Muscle layer of colon (tissue), 2 donors: ENCODE data around the gene MRPL21.
A peak's percentile ranks its signal among the peaks of the same experiment; 100 is the strongest.

Experiments
- H3K27ac ChIP-seq: one replicate; pipeline ENCODE4 v1.7.0; 2013; ENCODE audit warnings: low read depth, mild to moderate bottlenecking, low read length, moderate library complexity
- H3K27me3 ChIP-seq, 2 donors: one replicate each; pipeline ENCODE4 v1.7.0; 2013; ENCODE audit warnings: low read length in 2 of 2, mild to moderate bottlenecking in 2 of 2; ENCODE audit not compliant: insufficient read depth in 2 of 2, control insufficient read depth in 1 of 2
- H3K36me3 ChIP-seq: one replicate; pipeline ENCODE4 v1.7.0; 2013; ENCODE audit warnings: mild to moderate bottlenecking, low read length; ENCODE audit not compliant: insufficient read depth
- H3K4me1 ChIP-seq: one replicate; pipeline ENCODE4 v1.7.0; 2013; ENCODE audit warnings: mild to moderate bottlenecking, low read length; ENCODE audit not compliant: insufficient read depth
- H3K4me3 ChIP-seq, 2 donors: one replicate each; pipeline ENCODE4 v1.7.0; 2013; ENCODE audit warnings: low read length in 2 of 2, low read depth in 1 of 2, mild to moderate bottlenecking in 1 of 2, moderate library complexity in 1 of 2
- H3K9ac ChIP-seq: one replicate; pipeline ENCODE4 v1.7.0; 2013; ENCODE audit warnings: low read length
- H3K9me3 ChIP-seq: one replicate; pipeline ENCODE4 v1.7.0; 2013; ENCODE audit warnings: mild to moderate bottlenecking, low read length
- donor health status: abdominal sarcoma.
- donor health status: Adenocarcinoma of cecum.

Gene MRPL21

GRCh38 chr11:68903288-68904247, at the start of gene MRPL21, which contains the start of gene IGHMBP2:
TSS of gene MRPL21 (minus strand) at chr11:68903832. CDS start at chr11:68903810, 22 bp downstream.
TSS of gene IGHMBP2 (plus strand) at chr11:68903891. CDS start at chr11:68903953, 62 bp downstream.
- H3K36me3 ChIP-seq: peaks cover 26% of the 10 kb centered on the region

GRCh38 chr11:68950762-68951161, 47.1 kb upstream of the MRPL21 start:
- Histone ChIP-seq H3K4me3 (no peak overlapping the region), H3K9me3 (no peaks in the 10 kb centered on the region), H3K27ac (peak overlapping the region; percentile 52), H3K9ac (no peak overlapping the region), H3K27me3 (no peaks in the 10 kb centered on the region), H3K4me1 (peaks cover 34% of the 10 kb centered on the region), H3K36me3 (no peaks in the 10 kb centered on the region)

More at GRCh38 chr11:68903288-68904247, at the start of gene MRPL21, which contains the start of gene IGHMBP2:
- Histone ChIP-seq H3K27ac (peak within 1 kb of the TSS; percentile 89), H3K4me1 (peaks cover 19% of the 10 kb centered on the region), H3K27me3 (no peaks in the 10 kb centered on the region), H3K4me3 (peak within 1 kb of the TSS; percentile 60 to 99), H3K9me3 (no peaks in the 10 kb centered on the region), H3K9ac (peak within 1 kb of the TSS; percentile 94)

GRCh38 chr11:68950270-68950669, 46.6 kb upstream of the MRPL21 start:
- Histone ChIP-seq H3K4me3 (no peak overlapping the region), H3K36me3 (no peaks in the 10 kb centered on the region), H3K9me3 (no peaks in the 10 kb centered on the region), H3K9ac (no peak overlapping the region), H3K27me3 (no peaks in the 10 kb centered on the region), H3K4me1 (peaks cover 34% of the 10 kb centered on the region), H3K27ac (peak overlapping the region; percentile 52)

DNA sequence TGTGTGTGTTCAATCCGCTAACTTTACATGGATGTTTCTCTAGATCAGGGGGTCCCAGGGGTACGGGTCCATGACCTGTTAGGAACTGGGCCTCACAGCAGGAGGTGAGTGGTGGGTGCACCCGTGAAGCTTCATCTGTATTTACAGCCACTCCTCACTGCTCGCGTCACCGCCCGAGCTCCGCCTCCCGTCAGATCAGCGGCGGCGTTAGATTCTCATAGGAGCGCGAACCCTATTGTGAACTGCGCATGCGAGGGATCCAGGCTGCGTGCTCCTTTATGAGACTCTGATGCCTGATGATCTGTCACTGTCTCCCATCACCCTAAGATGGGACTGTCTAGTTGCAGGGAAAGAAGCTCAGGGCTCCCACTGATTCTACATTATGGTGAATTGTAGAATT, 45.3 kb upstream of the MRPL21 start:
- no peaks in the 10 kb centered on the region for H3K9me3 ChIP-seq
- H3K9ac ChIP-seq: no peak overlapping the region
- no peak overlapping the region for H3K4me3 ChIP-seq
- H3K36me3 ChIP-seq: no peaks in the 10 kb centered on the region
- H3K27me3 ChIP-seq: no peaks in the 10 kb centered on the region
- H3K27ac ChIP-seq: peak overlapping the region; percentile 94
- H3K4me1 ChIP-seq: peaks cover 37% of the 10 kb centered on the region

DNA sequence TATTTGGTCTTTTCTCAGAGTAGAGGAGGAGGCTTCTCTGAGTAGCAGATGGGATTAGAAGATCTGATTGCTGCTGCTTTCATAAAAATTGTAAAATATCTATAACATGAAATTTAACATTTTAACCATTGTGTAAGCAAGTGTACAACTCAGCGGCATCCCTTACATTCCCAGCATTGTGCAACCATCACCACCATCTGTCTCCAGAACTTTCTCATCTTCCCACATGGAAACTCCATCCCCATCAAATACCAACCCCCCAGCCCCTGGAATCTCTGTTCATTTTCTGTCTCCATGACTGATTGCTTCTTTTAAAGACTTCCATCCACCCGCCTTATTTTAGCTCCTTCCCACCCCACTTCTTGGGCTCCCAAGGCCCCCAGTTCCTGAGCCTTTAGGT, 44.9 kb upstream of the MRPL21 start:
- peak overlapping the region; percentile 94 for H3K27ac ChIP-seq
- no peak overlapping the region for H3K4me3 ChIP-seq
- no peak overlapping the region for H3K9ac ChIP-seq
- H3K36me3 ChIP-seq: no peaks in the 10 kb centered on the region
- no peaks in the 10 kb centered on the region for H3K9me3 ChIP-seq
- H3K4me1 ChIP-seq: peaks cover 42% of the 10 kb centered on the region
- H3K27me3 ChIP-seq: no peaks in the 10 kb centered on the region

DNA sequence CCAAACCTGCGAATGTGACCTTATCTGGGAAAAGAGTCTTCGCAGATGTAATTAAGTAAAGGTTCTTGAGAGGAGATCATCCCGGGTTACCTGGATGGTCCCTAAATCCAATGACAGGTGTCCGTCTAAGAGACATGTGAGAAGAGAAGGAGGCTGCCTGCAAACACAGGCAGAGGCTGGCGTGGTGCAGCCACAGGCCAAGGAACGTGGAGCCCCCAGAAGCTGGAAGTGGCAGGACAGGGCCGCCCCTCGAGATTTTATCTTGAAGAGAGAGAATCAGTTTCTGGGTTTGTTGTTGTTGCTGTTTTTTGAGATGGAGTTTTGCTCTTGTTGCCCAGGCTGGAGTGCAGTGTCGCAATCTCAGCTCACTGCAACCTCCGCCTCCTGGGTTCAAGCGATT, 43.5 kb upstream of the MRPL21 start:
- H3K9me3 ChIP-seq: no peaks in the 10 kb centered on the region
- no peaks in the 10 kb centered on the region for H3K36me3 ChIP-seq
- H3K27me3 ChIP-seq: no peaks in the 10 kb centered on the region
- peak overlapping the region in 1 of 2 donors; percentile 25 for H3K4me3 ChIP-seq
- H3K9ac ChIP-seq: peak overlapping the region; percentile 75
- peak overlapping the region; percentile 94 for H3K27ac ChIP-seq
- peaks cover 55% of the 10 kb centered on the region for H3K4me1 ChIP-seq

GRCh38 chr11:68946416-68947090, 42.9 kb upstream of the MRPL21 start:
- H3K4me1 ChIP-seq: peaks cover 60% of the 10 kb centered on the region
- no peaks in the 10 kb centered on the region for H3K36me3 ChIP-seq
- no peaks in the 10 kb centered on the region for H3K9me3 ChIP-seq
- H3K27ac ChIP-seq: peak overlapping the region; percentile 94
- peak overlapping the region in 1 of 2 donors; percentile 25 for H3K4me3 ChIP-seq
- peak overlapping the region; percentile 75 for H3K9ac ChIP-seq
- no peaks in the 10 kb centered on the region for H3K27me3 ChIP-seq

- H3K4me3 ChIP-seq: no peak overlapping the region
- peak overlapping the region; percentile 90 for H3K27ac ChIP-seq
- no peaks in the 10 kb centered on the region for H3K9me3 ChIP-seq
- H3K4me1 ChIP-seq: peaks cover 74% of the 10 kb centered on the region
- peaks cover 32% of the 10 kb centered on the region for H3K36me3 ChIP-seq
- H3K9ac ChIP-seq: peak overlapping the region; percentile 58
- no peaks in the 10 kb centered on the region for H3K27me3 ChIP-seq
These were observed 39.2 kb upstream of the MRPL21 start for GRCh38 chr11:68942751-68943271.

DNA sequence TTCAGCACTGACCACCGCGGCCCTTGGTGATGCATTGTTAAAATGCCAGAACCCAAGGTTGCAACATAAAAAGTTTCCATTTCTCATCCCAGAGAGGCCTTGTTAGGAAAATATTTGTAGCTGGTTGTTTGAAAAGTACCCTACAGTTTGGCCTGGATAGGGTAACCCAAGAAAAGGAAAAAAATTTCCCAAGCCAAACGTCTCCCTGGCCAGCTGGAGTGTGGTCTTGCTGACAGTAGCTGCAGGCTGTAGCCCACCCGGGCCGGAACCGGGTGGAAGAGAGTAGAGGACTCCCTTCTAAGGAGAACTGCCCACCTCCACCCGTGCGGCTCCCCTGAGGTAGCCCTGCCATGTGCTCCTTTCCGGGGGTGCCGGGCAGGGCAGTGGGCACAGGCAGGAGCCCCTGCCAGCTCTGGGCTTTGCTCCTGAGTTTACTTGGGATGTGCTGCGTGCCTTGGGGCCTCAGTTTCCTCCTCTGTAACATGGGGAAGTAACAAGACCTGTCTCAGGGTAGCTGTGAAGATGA, 38.5 kb upstream of the MRPL21 start:
- peak overlapping the region; percentile 90 for H3K27ac ChIP-seq

DNA sequence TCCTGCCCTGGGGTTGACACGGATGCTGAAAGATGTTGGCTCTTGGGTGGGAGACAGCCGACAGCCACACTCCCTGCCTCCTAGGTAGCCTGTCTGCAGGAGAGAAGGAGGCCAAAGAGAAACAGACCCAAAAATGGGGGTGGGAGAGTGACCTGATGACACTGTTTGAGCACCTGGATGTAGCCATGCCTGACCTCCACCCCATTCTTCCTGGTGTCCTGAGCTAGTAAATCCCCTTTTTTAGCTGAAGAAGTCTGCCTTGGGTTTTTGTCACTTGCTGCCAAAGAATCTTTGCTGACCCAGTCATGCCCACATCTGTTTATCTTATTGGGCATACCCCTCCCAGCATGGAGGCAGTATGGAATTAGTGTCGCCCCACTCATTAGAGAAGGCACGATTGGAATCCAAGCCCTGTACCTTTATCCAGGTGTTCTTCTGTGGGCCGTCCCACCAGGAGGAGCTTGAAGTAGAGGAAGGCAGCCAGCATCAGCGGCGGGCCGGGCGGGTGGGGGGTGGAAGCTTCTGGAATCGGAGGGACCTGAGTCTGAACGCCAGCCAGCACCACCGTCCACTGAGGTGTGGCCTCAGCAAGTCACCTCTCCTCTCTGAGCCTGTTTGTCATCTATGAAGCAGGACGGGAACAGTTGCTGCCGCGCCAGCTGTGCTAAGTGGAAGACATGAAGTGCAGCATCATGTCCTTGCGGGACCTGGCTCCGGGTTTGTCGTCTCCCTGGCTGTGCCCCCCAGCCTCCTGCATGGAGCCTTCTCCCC, 37.9 kb upstream of the MRPL21 start:
- Histone ChIP-seq H3K27me3 (no peaks in the 10 kb centered on the region), H3K27ac (peak overlapping the region; percentile 90), H3K9me3 (no peaks in the 10 kb centered on the region), H3K36me3 (peaks cover 45% of the 10 kb centered on the region), H3K4me3 (no peak overlapping the region), H3K9ac (peak overlapping the region; percentile 58), H3K4me1 (peaks cover 74% of the 10 kb centered on the region)

More for the DNA sequence above, 38.5 kb upstream of the MRPL21 start:
- Histone ChIP-seq H3K36me3 (peaks cover 39% of the 10 kb centered on the region), H3K4me3 (no peak overlapping the region), H3K9ac (peak overlapping the region; percentile 58), H3K27me3 (no peaks in the 10 kb centered on the region), H3K4me1 (peaks cover 74% of the 10 kb centered on the region), H3K9me3 (no peaks in the 10 kb centered on the region)
